Stimulated activated CD4-positive, alpha-beta T cell treated with anti-CD3 and anti-CD28 coated beads, Interleukin-1b, Interleukin-23, amount 100 ng/mL, for 48 hours (primary cell): ENCODE data around the gene SLC29A1.
"Not testable (repeated sequence)": the region's sequence is repeated elsewhere in the genome, so short reads cannot be mapped to it uniquely, and the experiment has no call there.

Source experiments
- DNase-seq: peaks from one replicate; pipeline ENCODE4 v3.0.0-alpha.2; 2020

The SLC29A1 gene

DNA sequence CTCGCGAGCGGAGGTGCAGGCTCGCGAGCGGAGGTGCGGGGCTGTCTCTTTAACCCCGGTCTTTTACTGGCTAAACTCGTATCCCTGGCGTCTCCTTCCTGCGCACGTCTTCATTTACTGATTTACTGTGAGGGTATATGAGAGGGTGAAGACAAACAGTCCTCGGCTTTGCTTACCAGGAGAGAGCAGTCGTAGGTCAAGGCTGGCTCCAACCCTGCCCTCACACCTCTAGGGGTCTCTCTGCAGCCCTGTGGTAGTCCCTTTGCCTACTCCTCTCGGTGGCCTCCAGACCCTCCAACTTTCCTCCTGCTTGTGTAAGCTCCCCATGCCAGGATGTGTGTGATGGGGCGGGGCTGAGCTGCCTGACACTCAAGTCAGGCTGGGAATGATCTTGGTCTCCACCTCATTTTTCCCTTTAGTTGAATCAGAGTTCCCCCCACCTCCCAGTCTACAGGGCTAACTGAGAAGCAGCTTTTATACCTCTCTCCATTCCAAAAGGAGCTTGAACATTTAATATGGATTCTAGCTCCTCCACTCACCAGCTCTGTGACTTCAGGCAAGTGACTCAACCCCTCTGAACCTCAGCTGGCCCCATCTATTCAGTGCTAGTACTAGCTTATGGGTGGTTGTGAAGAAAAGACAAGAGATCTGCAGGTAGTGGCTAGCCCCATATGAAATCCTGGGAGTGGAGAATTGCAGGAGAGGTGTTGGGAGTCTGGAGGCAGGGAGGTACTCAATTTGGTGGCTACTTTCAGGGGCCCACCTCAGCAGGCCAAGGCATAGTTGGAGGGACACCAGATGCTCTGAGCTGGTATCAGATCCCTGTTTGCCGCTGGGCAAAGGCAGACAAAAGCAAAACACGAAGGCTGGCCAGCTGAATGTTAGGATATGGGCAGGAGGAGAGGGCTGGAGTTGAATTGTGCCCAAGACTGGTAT, 902 bp downstream of the SLC29A1 start:
- no peak for DNase-seq

DNA sequence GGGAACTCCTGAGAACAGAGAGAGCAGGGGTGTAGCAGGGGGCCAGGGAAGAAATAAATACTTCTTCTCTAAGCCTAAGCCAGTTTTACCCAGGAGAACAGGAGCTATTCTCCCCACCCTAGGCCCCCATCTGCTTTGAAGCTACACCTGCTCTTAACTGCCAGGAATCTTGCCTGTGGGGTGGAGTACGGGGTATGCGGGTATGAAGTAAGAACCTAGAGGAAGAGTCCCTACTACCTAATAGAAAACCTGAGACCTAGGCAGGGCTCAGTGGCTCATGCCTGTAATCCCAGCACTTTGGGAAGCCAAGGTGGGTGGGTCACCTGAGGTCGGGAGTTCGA, 1.5 kb downstream of the SLC29A1 start:
- no peak for DNase-seq

DNA sequence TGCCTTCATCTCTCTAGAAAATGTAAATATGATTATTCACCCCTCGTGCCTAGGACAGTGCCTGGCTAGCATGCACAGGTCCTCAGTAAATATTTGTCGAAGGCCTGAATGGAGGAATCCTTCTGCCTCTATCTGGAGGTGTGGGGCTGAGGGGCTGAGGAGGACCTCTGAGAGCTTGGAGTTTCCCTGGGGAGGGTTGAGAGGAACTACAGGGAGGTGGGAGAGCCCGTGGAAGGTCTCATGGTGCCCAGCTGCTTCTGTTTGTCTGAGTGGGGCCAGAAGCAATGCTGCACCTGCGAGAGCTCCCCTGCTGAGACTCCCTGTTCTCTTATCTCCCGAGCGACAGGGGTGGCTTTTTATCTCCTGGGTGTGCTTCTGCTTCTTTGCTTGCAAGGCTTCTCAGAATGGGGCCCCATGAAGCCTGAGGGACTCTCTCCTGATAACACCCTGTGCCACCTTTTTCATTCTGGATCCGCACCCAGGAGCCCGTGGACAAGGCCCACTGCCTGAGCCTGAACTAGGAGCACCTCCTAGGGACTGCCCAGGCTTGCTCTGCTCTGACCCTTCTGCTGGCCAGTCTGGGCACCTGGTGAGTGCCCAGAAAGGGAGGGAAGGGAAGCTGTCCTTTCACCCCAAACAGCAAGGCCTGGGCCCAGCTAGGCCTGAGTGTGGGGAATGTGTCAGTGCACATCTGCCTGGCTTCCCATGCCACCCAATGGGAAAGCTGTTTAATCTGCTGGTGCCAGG, 2.4 kb downstream of the SLC29A1 start:
- DNase-seq, result no peak

DNA sequence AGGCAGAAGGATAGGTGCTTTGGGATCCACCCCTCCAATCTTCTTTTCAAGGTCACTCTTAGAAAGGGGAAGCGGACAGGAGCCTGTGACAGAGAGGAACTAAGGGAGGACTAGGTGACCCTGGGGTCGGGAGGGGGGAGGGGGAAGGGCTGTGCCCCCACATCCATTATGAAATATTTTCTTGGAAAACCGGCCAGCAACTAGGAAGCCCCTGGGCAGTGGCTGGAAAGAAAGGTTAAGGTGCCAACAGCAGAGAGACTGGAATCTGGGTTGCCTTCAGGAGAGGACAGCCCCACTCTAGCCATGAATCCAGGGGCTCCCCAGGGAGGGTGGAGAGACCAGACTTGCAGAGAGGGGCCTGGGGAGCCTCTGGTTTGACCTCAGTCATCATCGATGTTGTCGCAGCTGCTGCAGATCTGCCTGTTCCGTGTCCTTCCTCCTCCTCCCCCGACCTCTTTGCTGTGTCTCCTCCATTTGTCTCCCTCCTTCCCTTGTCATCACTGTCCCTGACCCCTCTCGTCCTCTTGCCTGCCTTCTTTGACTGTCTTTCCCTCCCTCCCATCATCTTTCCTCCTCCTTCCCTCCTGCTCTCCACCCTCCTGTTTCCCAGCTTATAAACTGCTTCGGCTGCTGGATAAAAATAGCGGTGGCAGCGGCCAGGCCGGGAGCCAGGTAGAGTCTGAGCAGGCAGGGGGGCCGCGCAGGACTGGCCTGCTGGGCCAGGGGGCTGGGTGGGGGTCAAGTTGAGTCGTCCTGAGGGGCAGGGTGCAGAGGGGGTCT, 3.2 kb downstream of the SLC29A1 start:
- DNase-seq, result no peak

DNA sequence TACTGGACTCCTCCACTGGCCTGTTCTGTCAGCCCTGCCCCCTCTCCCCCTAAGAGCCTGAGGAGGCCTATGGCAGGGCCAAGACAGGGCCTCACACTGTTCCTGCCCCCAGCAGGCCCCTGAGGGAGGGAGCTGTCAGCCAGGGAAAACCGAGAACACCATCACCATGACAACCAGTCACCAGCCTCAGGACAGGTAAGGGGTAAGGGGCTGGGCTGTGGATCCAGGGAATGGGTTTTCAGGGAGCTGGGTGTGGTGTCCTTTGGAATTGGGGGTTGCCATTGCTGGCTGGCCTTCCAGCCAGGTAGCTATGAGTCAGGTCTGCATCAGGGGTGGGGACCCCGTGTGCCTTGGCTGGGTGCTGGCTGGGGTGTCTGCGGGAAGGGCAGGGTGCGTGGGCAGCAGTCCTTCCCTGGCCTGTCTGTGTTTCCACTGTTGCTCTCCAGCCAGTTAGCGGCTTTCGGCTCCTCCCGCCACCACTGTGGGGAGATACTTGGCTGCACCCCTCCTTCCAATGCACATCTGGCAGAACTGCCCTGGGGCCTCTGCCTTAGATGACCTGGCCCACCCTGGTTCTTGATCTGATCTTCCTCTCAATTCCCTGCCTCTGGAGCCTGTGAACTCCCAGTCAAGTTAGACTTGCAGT, 3.9 kb downstream of the SLC29A1 start:
- DNase-seq, result no peak

DNA sequence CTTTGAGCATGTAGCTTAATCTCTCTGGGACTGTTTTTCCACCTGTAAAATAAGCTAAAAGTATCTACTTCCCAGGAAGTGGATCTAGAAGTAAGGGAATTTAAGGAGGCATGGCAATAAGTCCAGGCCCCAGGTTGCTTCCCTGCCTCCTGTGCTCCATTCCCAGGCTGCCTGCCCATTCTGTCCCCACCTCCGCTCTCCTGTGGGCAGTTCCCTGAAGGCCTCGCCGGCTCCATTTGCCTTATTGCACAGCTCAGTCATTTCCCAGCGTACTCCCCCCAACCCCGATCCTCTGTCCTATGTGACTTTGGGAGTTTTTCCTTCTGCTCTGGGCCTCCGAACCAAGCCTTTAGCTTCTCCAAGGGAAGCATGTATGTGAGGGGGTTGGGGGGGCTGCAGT, 4.6 kb downstream of the SLC29A1 start:
- no peak for DNase-seq

GRCh38 chr6:44228433-44228832, 5.0 kb downstream of the SLC29A1 start:
- no peak for DNase-seq

- no peak for DNase-seq
These were observed 5.4 kb downstream of the SLC29A1 start for GRCh38 chr6:44228836-44229235.

DNA sequence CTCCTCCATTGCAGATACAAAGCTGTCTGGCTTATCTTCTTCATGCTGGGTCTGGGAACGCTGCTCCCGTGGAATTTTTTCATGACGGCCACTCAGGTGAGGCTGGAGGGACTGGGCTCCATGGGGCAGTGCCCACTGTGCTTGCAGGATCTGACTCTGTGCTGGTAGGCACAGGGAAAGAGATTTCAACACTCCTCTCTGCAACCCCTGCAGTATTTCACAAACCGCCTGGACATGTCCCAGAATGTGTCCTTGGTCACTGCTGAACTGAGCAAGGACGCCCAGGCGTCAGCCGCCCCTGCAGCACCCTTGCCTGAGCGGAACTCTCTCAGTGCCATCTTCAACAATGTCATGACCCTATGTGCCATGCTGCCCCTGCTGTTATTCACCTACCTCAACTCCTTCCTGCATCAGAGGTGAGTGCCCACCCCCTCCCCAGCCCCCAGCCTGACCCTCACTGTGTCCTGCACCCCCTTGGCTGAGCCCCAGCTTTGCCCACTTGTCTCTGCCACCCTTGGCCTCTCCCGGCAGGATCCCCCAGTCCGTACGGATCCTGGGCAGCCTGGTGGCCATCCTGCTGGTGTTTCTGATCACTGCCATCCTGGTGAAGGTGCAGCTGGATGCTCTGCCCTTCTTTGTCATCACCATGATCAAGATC, 6.1 kb downstream of the SLC29A1 start:
- DNase-seq, result no peak

- no peak for DNase-seq
These were observed 6.8 kb downstream of the SLC29A1 start for GRCh38 chr6:44230034-44230675.

- not testable (repeated sequence) for DNase-seq
These were observed 8.0 kb downstream of the SLC29A1 start for GRCh38 chr6:44231426-44231825.

DNA sequence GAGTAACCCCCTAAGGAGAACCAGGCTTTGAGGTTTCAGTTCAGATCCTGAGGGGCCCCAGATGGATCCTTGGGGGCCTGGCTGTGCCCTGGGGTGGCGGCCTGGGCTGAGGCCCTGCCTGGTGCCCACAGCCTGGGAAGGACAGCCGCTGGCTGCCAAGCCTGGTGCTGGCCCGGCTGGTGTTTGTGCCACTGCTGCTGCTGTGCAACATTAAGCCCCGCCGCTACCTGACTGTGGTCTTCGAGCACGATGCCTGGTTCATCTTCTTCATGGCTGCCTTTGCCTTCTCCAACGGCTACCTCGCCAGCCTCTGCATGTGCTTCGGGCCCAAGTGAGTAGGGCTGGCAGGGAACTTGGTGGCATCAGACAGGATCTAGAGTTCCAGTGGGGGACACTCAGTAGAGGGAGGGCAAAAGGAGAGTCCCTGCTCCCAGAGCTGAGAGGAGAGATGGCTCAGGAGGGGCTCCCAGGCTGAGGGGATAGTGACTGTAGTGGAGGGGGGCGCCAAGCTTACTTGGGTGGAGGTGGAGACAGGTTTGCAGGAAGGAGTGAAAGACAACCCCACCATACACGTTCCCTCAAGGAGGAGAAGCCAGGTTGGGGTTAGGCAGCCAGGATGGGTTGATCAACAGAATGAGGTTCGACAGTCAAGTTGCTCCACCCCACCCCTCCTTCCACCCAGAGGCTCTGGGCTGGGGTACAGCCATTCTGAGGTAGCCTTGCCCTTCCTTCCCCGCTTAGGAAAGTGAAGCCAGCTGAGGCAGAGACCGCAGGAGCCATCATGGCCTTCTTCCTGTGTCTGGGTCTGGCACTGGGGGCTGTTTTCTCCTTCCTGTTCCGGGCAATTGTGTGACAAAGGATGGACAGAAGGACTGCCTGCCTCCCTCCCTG, 9.5 kb downstream of the SLC29A1 start:
- DNase-seq, result no peak

- DNase-seq, result no peak
These were observed 10.2 kb downstream of the SLC29A1 start for GRCh38 chr6:44233567-44234100.

- DNase-seq, result no peak
These were observed 11.0 kb downstream of the SLC29A1 start for GRCh38 chr6:44234101-44235025.

DNA sequence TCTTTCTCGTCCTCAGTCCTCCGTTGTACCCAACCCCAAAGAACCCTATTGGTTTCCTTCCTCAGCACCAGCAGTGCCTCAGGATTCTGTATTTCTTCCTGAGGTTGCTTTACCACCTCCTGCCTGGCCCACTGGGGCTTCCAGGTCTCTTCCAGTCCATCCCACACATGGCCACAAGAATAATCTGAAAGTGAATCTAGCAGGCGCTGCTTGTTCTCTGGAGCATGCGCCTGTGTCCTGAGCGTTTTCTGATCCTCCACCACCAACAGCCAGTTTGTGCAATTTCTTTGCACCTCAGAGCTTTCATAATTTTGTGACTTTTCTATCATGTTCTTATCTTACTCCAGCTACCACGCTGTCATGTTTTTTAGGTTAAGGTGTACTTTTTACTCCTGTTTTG, 11.9 kb downstream of the SLC29A1 start:
- DNase-seq, result no peak

- no peak for DNase-seq
These were observed 12.6 kb downstream of the SLC29A1 start for GRCh38 chr6:44235891-44236516.

GRCh38 chr6:44237021-44237812, 13.8 kb downstream of the SLC29A1 start:
- peak; percentile 81 for DNase-seq
